ENCODE measurements around the gene PDZD2.

GRCh38 chr5:31898036-31898632 is 259.2 kb downstream of the PDZD2 start:
- no peak for TF ChIP-seq CTCF (IDR thresholded peaks at IDR 0.05)
- TF ChIP-seq POLR2A (IDR thresholded peaks at IDR 0.05), result no peak

Data from testis (tissue), 2 donors.